ENCODE results near the gene EIPR1.

The EIPR1 gene

GRCh38 chr2:3269425-3270094 lies 108.1 kb downstream of the EIPR1 start:
- DNase-seq (ENCODE audit: low read depth, low spot score) = no peak

- no peak for DNase-seq (ENCODE audit: low read depth, low spot score)
Observed at GRCh38 chr2:3268705-3269029, 109.0 kb downstream of the EIPR1 start.

- DNase-seq (ENCODE audit: low read depth, low spot score) = no peak
Observed at GRCh38 chr2:3267869-3268704, 109.5 kb downstream of the EIPR1 start.

- no peak for DNase-seq (ENCODE audit: low read depth, low spot score)
Observed at GRCh38 chr2:3266925-3267867, 110.4 kb downstream of the EIPR1 start.

GRCh38 chr2:3265981-3266924 lies 111.4 kb downstream of the EIPR1 start:
- no peak for DNase-seq (ENCODE audit: low read depth, low spot score)

GRCh38 chr2:3265471-3265870 lies 112.1 kb downstream of the EIPR1 start:
- no peak for DNase-seq (ENCODE audit: low read depth, low spot score)

GRCh38 chr2:3264010-3264744 lies 113.4 kb downstream of the EIPR1 start:
- no peak for DNase-seq (ENCODE audit: low read depth, low spot score)

- no peak for DNase-seq (ENCODE audit: low read depth, low spot score)
Observed at GRCh38 chr2:3263487-3263886, 114.1 kb downstream of the EIPR1 start.

- no peak for DNase-seq (ENCODE audit: low read depth, low spot score)
Observed at GRCh38 chr2:3262437-3263388, 114.9 kb downstream of the EIPR1 start.

- no peak for DNase-seq (ENCODE audit: low read depth, low spot score)
Observed at GRCh38 chr2:3261511-3261910, 116.1 kb downstream of the EIPR1 start.

GRCh38 chr2:3260959-3261358 lies 116.7 kb downstream of the EIPR1 start:
- DNase-seq (ENCODE audit: low read depth, low spot score) = no peak

GRCh38 chr2:3257826-3258225 lies 119.8 kb downstream of the EIPR1 start:
- no peak for DNase-seq (ENCODE audit: low read depth, low spot score)

- DNase-seq (ENCODE audit: low read depth, low spot score) = no peak
Observed at GRCh38 chr2:3257166-3257565, 120.5 kb downstream of the EIPR1 start.

GRCh38 chr2:3256605-3257004 lies 121.0 kb downstream of the EIPR1 start:
- DNase-seq (ENCODE audit: low read depth, low spot score) = no peak

- no peak for DNase-seq (ENCODE audit: low read depth, low spot score)
Observed at GRCh38 chr2:3256157-3256556, 121.5 kb downstream of the EIPR1 start.

GRCh38 chr2:3254442-3254941 lies 123.1 kb downstream of the EIPR1 start:
- DNase-seq (ENCODE audit: low read depth, low spot score) = no peak

GRCh38 chr2:3253913-3254441 lies 123.6 kb downstream of the EIPR1 start:
- DNase-seq (ENCODE audit: low read depth, low spot score) = no peak

- DNase-seq (ENCODE audit: low read depth, low spot score) = no peak
Observed at GRCh38 chr2:3251946-3252345, 125.7 kb downstream of the EIPR1 start.

GRCh38 chr2:3249476-3249962 lies 128.1 kb downstream of the EIPR1 start:
- no peak for DNase-seq (ENCODE audit: low read depth, low spot score)

Measured in activated naive CD8-positive, alpha-beta T cell treated with anti-CD3 and anti-CD28 coated beads, Interleukin-2, amount 50 U/mL, for 16 hours (primary cell).